ENCODE measurements around the gene CLPTM1L.

Gene CLPTM1L

GRCh38 chr5:1344975-1345838, at the start of gene CLPTM1L:
Gene CLPTM1L (minus strand): TSS chr5:1345099. CDS start chr5:1344841, 258 bp downstream.
- Mint-ChIP-seq H3K4me3 (peak within 1 kb of the TSS; percentile 85), H3K27ac (peak within 1 kb of the TSS; percentile 77), H3K27me3 (peaks cover 2% of the 10 kb centered on the region), H3K9me3 (no peaks in the 10 kb centered on the region), H3K4me1 (ENCODE audit: low read depth) (peaks cover 24% of the 10 kb centered on the region), H3K36me3 (ENCODE audit: low read depth) (peaks cover 41% of the 10 kb centered on the region)
- intact Hi-C loops (cut with micrococcal nuclease) = no loop called here

DNA sequence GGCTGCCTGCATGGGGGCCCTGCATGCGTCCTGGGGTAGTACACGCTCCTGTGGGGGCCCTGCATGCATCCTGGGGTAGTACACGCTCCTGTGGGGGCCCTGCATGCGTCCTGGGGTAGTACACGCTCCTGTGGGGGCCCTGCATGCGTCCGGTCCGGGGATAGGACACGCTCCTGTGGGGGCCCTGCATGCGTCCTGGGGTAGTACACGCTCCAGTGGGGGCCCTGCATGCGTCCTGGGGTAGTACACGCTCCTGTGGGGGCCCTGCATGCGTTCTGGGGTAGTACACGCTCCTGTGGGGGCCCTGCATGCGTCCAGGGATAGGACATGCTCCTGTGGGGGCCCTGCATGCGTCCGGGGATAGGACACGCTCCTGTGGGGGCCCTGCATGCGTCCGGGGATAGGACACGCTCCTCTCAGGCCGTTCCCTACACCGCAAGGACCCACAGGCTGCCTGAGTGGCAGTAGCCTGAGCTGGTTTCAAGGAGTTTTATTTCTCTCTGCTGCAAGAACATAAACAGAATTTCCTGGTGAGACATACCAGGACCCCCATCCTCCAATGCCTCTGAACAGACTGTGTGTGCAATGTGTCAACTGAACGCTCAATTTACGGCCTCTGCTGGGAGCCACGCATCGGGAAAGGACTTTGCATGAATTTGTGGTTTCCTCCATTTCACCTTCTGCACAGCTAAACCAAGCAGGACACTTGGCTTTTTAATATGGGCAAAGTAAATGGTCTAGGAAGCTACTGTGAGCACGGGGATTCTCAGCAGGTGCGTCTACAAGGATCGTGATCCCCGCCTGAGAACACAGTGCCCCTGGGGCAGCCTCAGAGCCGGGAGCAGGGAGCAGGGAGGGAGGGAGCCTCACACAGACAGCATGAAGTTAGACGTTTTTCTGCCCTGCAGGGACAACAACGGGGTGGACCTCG, 48.9 kb upstream of the CLPTM1L start:
- Mint-ChIP-seq H3K9me3 (no peaks in the 10 kb centered on the region), H3K4me1 (ENCODE audit: low read depth) (peaks cover 7% of the 10 kb centered on the region), H3K36me3 (ENCODE audit: low read depth) (no peaks in the 10 kb centered on the region), H3K27ac (no peak overlapping the region), H3K27me3 (peaks cover 51% of the 10 kb centered on the region), H3K4me3 (no peak overlapping the region)
- intact Hi-C loops (cut with micrococcal nuclease) = no loop called here

DNA sequence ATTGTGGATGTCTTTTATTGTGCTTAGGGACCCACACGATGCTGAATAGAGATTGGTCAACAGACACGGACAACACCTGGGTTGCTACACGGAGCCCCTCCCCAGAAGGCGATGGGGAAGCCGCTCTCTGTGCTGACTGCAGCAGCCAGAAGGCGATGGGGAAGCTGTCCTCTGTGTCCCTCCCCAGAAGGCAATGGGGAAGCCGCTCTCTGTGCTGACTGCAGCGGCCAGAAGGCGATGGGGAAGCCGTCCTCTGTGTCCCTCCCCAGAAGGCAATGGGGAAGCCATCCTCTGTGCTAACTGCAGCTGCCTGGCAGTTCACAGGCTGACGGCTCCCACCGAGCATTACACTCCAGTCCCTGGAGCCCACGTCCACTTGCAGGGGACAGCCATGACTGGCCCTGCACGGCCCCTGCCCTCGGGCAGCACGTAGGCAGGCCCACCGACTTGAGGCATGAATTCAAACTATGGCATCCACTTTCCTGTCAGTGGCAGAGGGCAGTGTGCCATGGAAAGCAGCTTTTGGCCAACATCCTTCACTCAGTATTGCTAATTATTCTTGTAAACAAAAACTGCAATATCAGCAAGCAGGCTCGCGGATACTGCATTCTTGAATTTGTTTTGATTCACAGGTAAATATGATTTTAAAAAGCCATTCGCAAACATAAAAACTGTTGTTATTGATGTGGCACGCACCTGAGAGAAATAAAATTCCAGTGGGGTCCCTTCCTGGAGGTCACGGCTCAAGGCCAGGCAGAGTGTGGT, 48.1 kb upstream of the CLPTM1L start:
- Mint-ChIP-seq H3K4me3 (no peak overlapping the region), H3K27ac (no peak overlapping the region), H3K27me3 (peaks cover 56% of the 10 kb centered on the region), H3K36me3 (ENCODE audit: low read depth) (no peaks in the 10 kb centered on the region), H3K4me1 (ENCODE audit: low read depth) (peaks cover 7% of the 10 kb centered on the region), H3K9me3 (no peaks in the 10 kb centered on the region)
- intact Hi-C loops (cut with micrococcal nuclease) = no loop called here

DNA sequence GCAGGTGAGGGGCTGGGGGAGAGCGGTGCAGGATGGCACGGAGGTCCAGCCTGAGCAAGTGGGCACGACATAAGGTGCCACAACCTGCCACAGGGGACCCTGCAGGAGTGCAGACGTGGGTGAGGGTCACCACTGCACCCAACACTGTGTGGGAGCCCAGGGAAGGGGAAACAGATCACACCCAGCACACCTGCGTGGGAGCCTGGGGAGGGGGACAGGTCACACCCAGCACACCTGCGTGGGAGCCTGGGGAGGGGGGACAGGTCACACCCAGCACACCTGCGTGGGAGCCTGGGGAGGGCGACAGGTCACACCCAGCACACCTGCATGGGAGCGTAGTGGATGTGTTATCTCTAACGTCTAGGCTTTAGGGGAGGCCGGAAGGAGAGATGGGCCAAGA, 47.4 kb upstream of the CLPTM1L start:
- Mint-ChIP-seq H3K27me3 (peaks cover 52% of the 10 kb centered on the region), H3K4me1 (ENCODE audit: low read depth) (peaks cover 10% of the 10 kb centered on the region), H3K9me3 (no peaks in the 10 kb centered on the region), H3K27ac (no peak overlapping the region), H3K36me3 (ENCODE audit: low read depth) (no peaks in the 10 kb centered on the region), H3K4me3 (no peak overlapping the region)
- intact Hi-C loops (cut with micrococcal nuclease) = no loop called here

DNA sequence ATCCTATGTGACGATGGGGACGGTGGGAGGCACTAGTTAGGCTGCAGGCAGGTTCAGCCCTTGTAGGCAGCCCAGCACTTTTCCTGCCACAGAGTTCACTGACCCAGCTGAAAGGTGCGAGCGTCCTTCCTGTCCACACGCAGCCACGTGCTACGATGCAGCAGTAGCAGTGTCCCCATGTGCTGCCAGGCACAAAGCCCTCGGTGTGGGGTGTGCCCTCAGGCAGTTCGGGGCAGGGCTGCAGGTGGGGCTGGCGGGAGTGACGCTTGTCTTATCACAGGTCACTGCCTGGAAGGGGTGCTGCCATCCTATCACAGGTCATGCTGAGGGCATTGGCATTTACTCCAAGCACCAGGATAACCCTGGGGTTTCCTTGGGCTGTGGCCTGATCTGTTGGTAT, 46.8 kb upstream of the CLPTM1L start:
- Mint-ChIP-seq H3K4me3 (no peak overlapping the region), H3K36me3 (ENCODE audit: low read depth) (no peaks in the 10 kb centered on the region), H3K4me1 (ENCODE audit: low read depth) (peaks cover 16% of the 10 kb centered on the region), H3K27ac (no peak overlapping the region), H3K27me3 (peaks cover 54% of the 10 kb centered on the region), H3K9me3 (no peaks in the 10 kb centered on the region)
- intact Hi-C loops (cut with micrococcal nuclease) = no loop called here

DNA sequence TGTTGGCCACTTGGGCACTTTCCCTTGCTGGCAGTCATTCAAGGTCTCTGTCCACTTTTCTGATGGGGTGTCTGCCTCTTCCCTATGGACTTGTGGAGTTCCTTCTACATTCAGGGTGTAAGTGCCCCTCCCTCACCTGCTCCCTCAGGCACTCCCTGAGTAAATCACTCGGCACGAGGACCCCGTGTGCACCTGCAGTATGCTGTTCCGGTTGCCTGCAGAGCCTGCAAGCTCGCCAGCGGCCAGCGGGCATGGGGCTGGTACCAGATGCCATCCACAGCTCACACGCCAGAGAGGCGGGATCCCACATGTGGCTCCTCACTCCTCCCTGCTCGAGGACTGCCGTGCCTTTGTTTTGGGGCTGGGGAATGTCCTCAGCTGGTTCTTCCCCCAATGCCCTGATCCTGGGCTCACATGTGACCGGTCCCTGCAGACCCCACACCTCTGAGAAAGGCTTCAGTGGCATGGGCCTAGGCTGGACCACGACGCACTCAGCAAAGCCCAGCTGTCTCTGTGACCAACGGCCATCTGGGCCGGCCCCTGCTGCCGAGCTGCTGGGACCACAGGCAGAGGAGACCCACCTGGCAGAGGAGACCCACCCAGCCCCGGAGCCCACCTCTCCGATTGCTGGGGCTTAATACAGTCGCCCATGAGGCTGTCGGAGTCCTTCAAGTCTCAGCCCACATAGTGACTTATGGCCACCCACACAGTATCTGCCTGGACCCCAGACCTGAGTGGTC, 46.1 kb upstream of the CLPTM1L start:
- Mint-ChIP-seq H3K27me3 (peaks cover 52% of the 10 kb centered on the region), H3K36me3 (ENCODE audit: low read depth) (no peaks in the 10 kb centered on the region), H3K4me3 (no peak overlapping the region), H3K4me1 (ENCODE audit: low read depth) (peaks cover 23% of the 10 kb centered on the region), H3K9me3 (no peaks in the 10 kb centered on the region), H3K27ac (no peak overlapping the region)
- intact Hi-C loops (cut with micrococcal nuclease) = no loop called here

GRCh38 chr5:1390333-1390732, 45.4 kb upstream of the CLPTM1L start:
- H3K27me3 Mint-ChIP-seq = peaks cover 49% of the 10 kb centered on the region
- intact Hi-C loops (cut with micrococcal nuclease) = no loop called here
- H3K27ac Mint-ChIP-seq = no peak overlapping the region
- H3K4me3 Mint-ChIP-seq = no peak overlapping the region
- H3K9me3 Mint-ChIP-seq = no peaks in the 10 kb centered on the region
- no peaks in the 10 kb centered on the region for H3K36me3 Mint-ChIP-seq (ENCODE audit: low read depth)
- H3K4me1 Mint-ChIP-seq (ENCODE audit: low read depth) = peaks cover 27% of the 10 kb centered on the region

- no peaks in the 10 kb centered on the region for H3K36me3 Mint-ChIP-seq (ENCODE audit: low read depth)
- intact Hi-C loops (cut with micrococcal nuclease) = no loop called here
- no peaks in the 10 kb centered on the region for H3K9me3 Mint-ChIP-seq
- no peak overlapping the region for H3K4me3 Mint-ChIP-seq
- no peak overlapping the region for H3K27ac Mint-ChIP-seq
- peaks cover 29% of the 10 kb centered on the region for H3K4me1 Mint-ChIP-seq (ENCODE audit: low read depth)
- H3K27me3 Mint-ChIP-seq = peaks cover 38% of the 10 kb centered on the region
Observed at GRCh38 chr5:1388383-1388967, 43.6 kb upstream of the CLPTM1L start.

GRCh38 chr5:1387876-1388275, 43.0 kb upstream of the CLPTM1L start:
- Mint-ChIP-seq H3K4me1 (ENCODE audit: low read depth) (peaks cover 27% of the 10 kb centered on the region), H3K9me3 (no peaks in the 10 kb centered on the region), H3K36me3 (ENCODE audit: low read depth) (no peaks in the 10 kb centered on the region), H3K27me3 (peaks cover 42% of the 10 kb centered on the region), H3K4me3 (no peak overlapping the region), H3K27ac (no peak overlapping the region)
- intact Hi-C loops (cut with micrococcal nuclease) = no loop called here

DNA sequence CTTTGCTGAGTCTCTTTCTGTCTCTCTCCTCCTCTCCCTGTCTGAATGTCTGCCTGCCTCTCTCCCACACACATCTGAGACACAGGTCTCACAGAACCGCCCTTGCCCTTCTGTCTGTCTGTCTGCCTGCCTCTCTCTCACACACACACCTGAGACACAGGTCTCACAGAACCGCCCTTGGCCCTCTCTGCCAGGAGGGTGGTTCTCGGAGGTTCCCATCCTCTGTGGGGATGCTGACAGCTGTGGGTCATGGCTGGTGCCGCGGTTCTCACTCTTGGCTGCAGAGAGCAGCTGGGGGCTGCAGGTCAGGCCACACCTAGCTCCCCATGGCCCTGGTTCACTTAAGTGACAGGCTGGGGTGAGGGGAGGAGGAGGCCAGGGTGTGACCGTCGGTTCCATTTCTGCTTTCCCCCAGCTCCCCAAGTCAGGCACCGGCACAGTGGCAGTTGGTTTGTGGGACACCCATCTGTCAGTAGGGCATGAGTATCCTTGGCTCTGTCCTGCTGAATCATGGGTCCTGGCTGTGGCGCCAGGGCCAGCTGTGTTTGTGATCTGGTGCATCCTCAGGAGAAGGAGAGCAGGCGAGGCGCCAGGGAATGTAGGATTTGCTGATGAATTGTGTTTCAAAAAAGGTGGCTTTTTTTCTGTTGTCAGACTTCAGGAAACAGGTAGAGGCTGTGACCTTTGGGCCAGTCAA, 42.3 kb upstream of the CLPTM1L start:
- H3K9me3 Mint-ChIP-seq = no peaks in the 10 kb centered on the region
- no peaks in the 10 kb centered on the region for H3K36me3 Mint-ChIP-seq (ENCODE audit: low read depth)
- peak overlapping the region; percentile 93 for H3K27ac Mint-ChIP-seq
- peaks cover 22% of the 10 kb centered on the region for H3K4me1 Mint-ChIP-seq (ENCODE audit: low read depth)
- peak overlapping the region; percentile 85 for H3K4me3 Mint-ChIP-seq
- peaks cover 42% of the 10 kb centered on the region for H3K27me3 Mint-ChIP-seq
- intact Hi-C loops (cut with micrococcal nuclease) = no loop called here

DNA sequence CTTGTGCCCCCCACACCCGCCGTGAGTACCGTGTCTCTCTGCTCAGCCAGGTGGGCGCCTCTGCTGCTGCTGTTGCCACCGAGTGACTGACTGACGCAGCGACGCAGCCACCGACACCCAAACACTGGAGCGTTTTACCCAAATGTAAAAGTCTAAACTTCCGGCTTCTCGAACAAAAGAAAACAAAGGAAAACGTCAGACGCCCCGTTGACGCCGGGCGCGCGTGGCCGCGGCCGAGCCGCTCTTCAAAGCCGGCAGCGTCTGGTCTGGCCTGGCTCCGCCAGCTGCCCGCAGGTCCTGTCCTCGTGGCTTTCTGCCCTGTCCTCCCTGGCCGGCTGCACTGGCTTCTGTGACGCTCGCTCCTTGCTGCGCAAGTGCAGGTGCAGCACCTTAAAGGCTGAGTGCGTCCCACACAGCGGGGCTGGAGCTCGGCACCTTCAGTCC, 41.4 kb upstream of the CLPTM1L start:
- intact Hi-C loops (cut with micrococcal nuclease) = no loop called here
- H3K27ac Mint-ChIP-seq = peak overlapping the region; percentile 93
- H3K4me3 Mint-ChIP-seq = peak overlapping the region; percentile 85
- H3K27me3 Mint-ChIP-seq = peaks cover 45% of the 10 kb centered on the region
- H3K36me3 Mint-ChIP-seq (ENCODE audit: low read depth) = no peaks in the 10 kb centered on the region
- H3K4me1 Mint-ChIP-seq (ENCODE audit: low read depth) = peaks cover 22% of the 10 kb centered on the region
- H3K9me3 Mint-ChIP-seq = no peaks in the 10 kb centered on the region

- Mint-ChIP-seq H3K4me3 (peak overlapping the region; percentile 85), H3K27ac (peak overlapping the region; percentile 93), H3K4me1 (ENCODE audit: low read depth) (peaks cover 22% of the 10 kb centered on the region), H3K36me3 (ENCODE audit: low read depth) (no peaks in the 10 kb centered on the region), H3K27me3 (peaks cover 50% of the 10 kb centered on the region), H3K9me3 (no peaks in the 10 kb centered on the region)
- intact Hi-C loops (cut with micrococcal nuclease) = no loop called here
Observed at GRCh38 chr5:1385395-1386273, 40.7 kb upstream of the CLPTM1L start.
